Liver (tissue), 9 donors: ENCODE data around the gene RALGAPB. TPM values are rescaled to one million over a fixed set of nuclear protein-coding genes. Genes with fewer than 3 reads are reported as not detected.

ENCODE experiments used
- DNase-seq: peaks from one replicate; pipeline ENCODE4 v3.0.0-alpha.2; 2017; ENCODE audit warnings: low spot score
- H3K27ac ChIP-seq, 2 donors: one replicate each; pipeline ENCODE4 v1.7.0; 2013; ENCODE audit warnings: inconsistent platforms in 2 of 2, low read length in 2 of 2, control low read depth in 1 of 2, low read depth in 1 of 2, mild to moderate bottlenecking in 1 of 2
- H3K27me3 ChIP-seq, 4 donors: one replicate each; pipeline versions ENCODE4 v1.6.1 to v1.7.0; 2013; ENCODE audit warnings: low read length in 3 of 4, inconsistent platforms in 1 of 4, mild to moderate bottlenecking in 1 of 4, moderate library complexity in 1 of 4; ENCODE audit not compliant: control insufficient read depth in 4 of 4, insufficient read depth in 4 of 4
- H3K36me3 ChIP-seq, 4 donors: one replicate each; pipeline versions ENCODE4 v1.6.1 to v1.7.0; 2013; ENCODE audit warnings: low read length in 3 of 4, mild to moderate bottlenecking in 3 of 4, low read depth in 1 of 4, moderate library complexity in 1 of 4; ENCODE audit not compliant: control insufficient read depth in 4 of 4, insufficient read depth in 3 of 4
- H3K4me1 ChIP-seq, 4 donors: one replicate each; pipeline versions ENCODE4 v1.6.1 to v1.7.0; 2013; ENCODE audit warnings: low read length in 3 of 4, mild to moderate bottlenecking in 3 of 4, moderate library complexity in 1 of 4; ENCODE audit not compliant: control insufficient read depth in 4 of 4, insufficient read depth in 4 of 4
- H3K4me3 ChIP-seq, 3 donors: one replicate each; pipeline versions ENCODE4 v1.6.1 to v1.7.0; 2013; ENCODE audit warnings: low read length in 3 of 3, control low read depth in 1 of 3, low read depth in 1 of 3, mild to moderate bottlenecking in 1 of 3
- H3K9ac ChIP-seq, 2 donors: one replicate each; pipeline ENCODE4 v1.7.0; 2013; ENCODE audit warnings: low read length in 2 of 2, mild to moderate bottlenecking in 2 of 2, moderate library complexity in 2 of 2, control low read depth in 1 of 2, low read depth in 1 of 2
- H3K9me3 ChIP-seq, 4 donors: one replicate each; pipeline versions ENCODE4 v1.6.1 to v1.7.0; 2013; ENCODE audit warnings: low read length in 3 of 4; ENCODE audit not compliant: control insufficient read depth in 4 of 4
- ATF3 ChIP-seq: IDR thresholded peaks from 2 replicates; pipeline ENCODE4 v1.6.1; 2016; ENCODE audit warnings: antibody characterized with exemption
- CTCF ChIP-seq: fragments of 150-350 bp; IDR thresholded peaks from 2 replicates; pipeline ENCODE4 v1.5.1; 2017; ENCODE audit warnings: improper control_type of control experiment, low read depth, low read length; ENCODE audit not compliant: missing input control
- EGR1 ChIP-seq, 2 donors: IDR thresholded peaks; 2 replicates each; pipeline ENCODE4 v1.6.1; 2016 to 2018; ENCODE audit warnings: antibody characterized with exemption in 2 of 2, low read depth in 2 of 2
- FOXA1 ChIP-seq: IDR thresholded peaks from 2 replicates; pipeline ENCODE4 v1.6.1; 2016; ENCODE audit warnings: antibody characterized with exemption
- GABPA ChIP-seq, 2 donors: IDR thresholded peaks in 1 of 2; conservative IDR thresholded peaks in 1 of 2; 2 replicates each; pipeline ENCODE4 v1.6.1; 2016; ENCODE audit warnings: antibody characterized with exemption in 2 of 2, mild to moderate bottlenecking in 1 of 2, moderate library complexity in 1 of 2
- HNF4A ChIP-seq, 2 donors: conservative IDR thresholded peaks; 2 replicates each; pipeline ENCODE4 v1.6.1; 2016; ENCODE audit warnings: antibody characterized with exemption in 2 of 2, mild to moderate bottlenecking in 2 of 2
- JUND ChIP-seq, 2 donors: IDR thresholded peaks; 2 replicates each; pipeline ENCODE4 v1.6.1; 2016; ENCODE audit warnings: antibody characterized with exemption in 2 of 2
- MAX ChIP-seq: IDR thresholded peaks from 2 replicates; pipeline ENCODE4 v1.6.1; 2016; ENCODE audit warnings: antibody characterized with exemption
- RAD21 ChIP-seq, 2 donors: IDR thresholded peaks; 2 replicates each; pipeline ENCODE4 v1.6.1; 2016; ENCODE audit warnings: antibody characterized with exemption in 2 of 2, mild to moderate bottlenecking in 2 of 2
- REST ChIP-seq: IDR thresholded peaks from 2 replicates; pipeline ENCODE4 v1.6.1; 2016; ENCODE audit warnings: antibody characterized with exemption, mild to moderate bottlenecking
- SP1 ChIP-seq: IDR thresholded peaks from 2 replicates; pipeline ENCODE4 v1.6.1; 2018; ENCODE audit warnings: antibody characterized with exemption, mild to moderate bottlenecking
- YY1 ChIP-seq: IDR thresholded peaks from 2 replicates; pipeline ENCODE4 v1.6.1; 2016; ENCODE audit warnings: antibody characterized with exemption, mild to moderate bottlenecking
- ZBTB33 ChIP-seq: IDR thresholded peaks from 2 replicates; pipeline ENCODE4 v1.6.1; 2016; ENCODE audit warnings: antibody characterized with exemption
- WGBS: extraction: QIAGEN DNeasy Blood & Tissue Kit; methylation state at CpG from one replicate; pipeline ENCODE4 v1.1.7; 2013; 5-methylcytosine and 5-hydroxymethylcytosine counted together
- polyA plus RNA-seq, 2 donors: library from polyadenylated mRNA; stranded (reverse) in 1 of 2; unstranded in 1 of 2; fragments of 200-250 nt in 1 of 2; fragments of >200 nt in 1 of 2; fragmentation: Nextera tagmentation in 1 of 2; extraction: Ambion mirVana in 1 of 2; gene quantifications; one replicate each; pipeline versions ENCODE4 v1.2.1 to v1.2.3, GENCODE V29; 2013 to 2015
- total RNA-seq, 2 donors: library from RNA; depleted of rRNA; stranded (reverse); fragments of >200 nt; gene quantifications; one replicate each; pipeline ENCODE4 v1.2.3, GENCODE V29; 2014
- donor health status: healthy.
- donor health status: healthy.
- donor health status: healthy.
- donor health status: healthy.
- donor health status: healthy.

Gene RALGAPB
- total and polyA plus RNA-seq, 4 donors = 4.3 to 19.7 (median 9.5) TPM

- WGBS = 85% methylated on average over 15 of the region's 15 CpGs
- DNase-seq = no peak
- H3K27me3 ChIP-seq = no peaks in the 10 kb centered on the region
- no peak overlapping the region for H3K9ac ChIP-seq
- no peaks in the 10 kb centered on the region for H3K9me3 ChIP-seq
- peaks cover 13 to 84% (median 67%) of the 10 kb centered on the region in 4 donors for H3K36me3 ChIP-seq
- H3K4me3 ChIP-seq = no peak overlapping the region
- H3K4me1 ChIP-seq = peaks cover 0 to 42% (median 35%) of the 10 kb centered on the region in 4 donors
- no peak for TF ChIP-seq EGR1 (IDR thresholded peaks at IDR 0.05; ENCODE audit: low read depth in 2 of 2)
- TF ChIP-seq MAX = no peak
- no peak for TF ChIP-seq GABPA (IDR thresholded peaks at IDR 0.05 in 1 of 2, conservative IDR thresholded peaks at IDR 0.05 in 1 of 2)
- TF ChIP-seq SP1 = no peak
- TF ChIP-seq CTCF = no peak
- TF ChIP-seq HNF4A (conservative IDR thresholded peaks at IDR 0.05) = no peak
- TF ChIP-seq ATF3 = no peak
- TF ChIP-seq RAD21 (IDR thresholded peaks at IDR 0.05) = no peak
- no peak for TF ChIP-seq REST
- no peak for TF ChIP-seq YY1
- TF ChIP-seq ZBTB33 = no peak
- peak overlapping the region; percentile 16 to 81 for H3K27ac ChIP-seq
Measured at GRCh38 chr20:38426006-38426897, 46.4 kb upstream of the RALGAPB start.

- Histone ChIP-seq H3K27ac (peak overlapping the region; percentile 81 to 90), H3K9me3 (no peaks in the 10 kb centered on the region), H3K27me3 (no peaks in the 10 kb centered on the region), H3K9ac (no peak overlapping the region), H3K4me1 (peaks cover 0 to 44% (median 37%) of the 10 kb centered on the region in 4 donors), H3K4me3 (no peak overlapping the region), H3K36me3 (peaks cover 14 to 84% (median 68%) of the 10 kb centered on the region in 4 donors)
- WGBS = 31% methylated on average over 5 of the region's 5 CpGs
- no peak for DNase-seq
- TF ChIP-seq ZBTB33 (no peak), JUND (IDR thresholded peaks at IDR 0.05) (no peak), FOXA1 (no peak), ATF3 (no peak), CTCF (no peak)
Measured at GRCh38 chr20:38427655-38428023, 45.0 kb upstream of the RALGAPB start.
